Upper lobe of left lung (tissue), 6 donors: ENCODE results near the gene APH1A. TPM values are rescaled to one million over a fixed set of nuclear protein-coding genes. Genes with fewer than 3 reads are reported as not detected.
A peak's percentile ranks its signal among the peaks of the same experiment; 100 is the strongest.
"Not testable (repeated sequence)": the region's sequence is repeated elsewhere in the genome, so short reads cannot be mapped to it uniquely, and the experiment has no call there.

Experiments
- ATAC-seq, 2 donors: fragments of 200-7000 bp; cut with Tn5 transposase; one replicate each; pipeline ENCODE4 v1.9.1; 2022; ENCODE audit warnings: mild to moderate bottlenecking in 2 of 2, moderate library complexity in 2 of 2; ENCODE audit not compliant: low FRiP score in 2 of 2
- DNase-seq, 2 donors: peaks; one replicate each; pipeline ENCODE4 v3.0.0-alpha.2; 2019 to 2020
- H3K27ac ChIP-seq, 4 donors: fragments of 200-600 bp; sonication (generic); one replicate each; pipeline ENCODE4 v1.5.1; 2016 to 2019
- H3K27me3 ChIP-seq, 4 donors: fragments of 200-600 bp; sonication (generic); one replicate each; pipeline ENCODE4 v1.5.1; 2017 to 2019
- H3K36me3 ChIP-seq, 4 donors: fragments of 200-600 bp; sonication (generic); one replicate each; pipeline ENCODE4 v1.5.1; 2016 to 2019
- H3K4me1 ChIP-seq, 4 donors: fragments of 200-600 bp; sonication (generic); one replicate each; pipeline ENCODE4 v1.5.1; 2018 to 2019
- H3K4me3 ChIP-seq, 4 donors: fragments of 200-600 bp; sonication (generic); one replicate each; pipeline ENCODE4 v1.5.1; 2017 to 2019; ENCODE audit warnings: mild to moderate bottlenecking in 2 of 4, moderate library complexity in 1 of 4
- H3K9me3 ChIP-seq, 4 donors: fragments of 200-600 bp; sonication (generic); one replicate each; pipeline ENCODE4 v1.5.1; 2018 to 2019
- CTCF ChIP-seq, 6 experiments: fragments of 450-650 bp in 4 of 6; fragments of 200-600 bp in 2 of 6; sonication (generic) in 2 of 6; IDR thresholded peaks; one replicate each; pipeline ENCODE4 v1.5.1; 2016 to 2019; ENCODE audit warnings: antibody characterized with exemption in 6 of 6
- EP300 ChIP-seq, 4 donors: sonication (generic); formaldehyde crosslinking; IDR thresholded peaks; one replicate each; pipeline ENCODE4 v1.5.1; 2017; ENCODE audit warnings: antibody characterized with exemption in 4 of 4, control low read depth in 2 of 4
- POLR2A ChIP-seq, 4 donors: fragments of 450-650 bp; IDR thresholded peaks; one replicate each; pipeline ENCODE4 v1.5.1; 2016 to 2017; ENCODE audit warnings: antibody characterized with exemption in 4 of 4, mild to moderate bottlenecking in 2 of 4
- POLR2AphosphoS5 ChIP-seq, 2 donors: sonication (generic); formaldehyde crosslinking; IDR thresholded peaks; one replicate each; pipeline ENCODE4 v1.5.1; 2017; ENCODE audit warnings: antibody characterized with exemption in 2 of 2
- WGBS, 2 donors: methylation state at CpG; one replicate each; pipeline ENCODE4 v1.1.5; 2017 to 2018; 5-methylcytosine and 5-hydroxymethylcytosine counted together
- small RNA-seq, 4 donors: library from RNA; depleted of rRNA; stranded (forward); fragments of <200 nt; gene quantifications; one replicate each; pipeline ENCODE3, GENCODE V24; 2016
- total RNA-seq, 6 donors: library from RNA; depleted of rRNA in 4 of 6; stranded (reverse); fragments of >200 nt in 4 of 6; gene quantifications; one replicate each; pipeline versions ENCODE4 v1.1.0 to v1.2.1, GENCODE V29; 2016 to 2021
- donor health status: DM: no; HTN: no; CAD: no; lungs with moderate emphysema.
- donor health status: DM: no; HTN: yes; CAD: no; lungs with severe emphysema.

Gene APH1A
- total RNA-seq, 6 donors from 2014 or later = 71.2 to 169 (median 101) TPM

GRCh38 chr1:150226486-150226885, 42.3 kb downstream of the APH1A start:
- H3K36me3 ChIP-seq = peaks cover 0 to 83% (median 27%) of the 10 kb centered on the region in 4 donors
- TF ChIP-seq EP300 (IDR thresholded peaks at IDR 0.05) (no peak), CTCF (IDR thresholded peaks at IDR 0.05) (no peak), POLR2AphosphoS5 (IDR thresholded peaks at IDR 0.05) (no peak), POLR2A (IDR thresholded peaks at IDR 0.05) (no peak)
- H3K9me3 ChIP-seq = no peaks in the 10 kb centered on the region
- no peak for ATAC-seq
- no peaks in the 10 kb centered on the region for H3K27me3 ChIP-seq
- no peak overlapping the region for H3K4me3 ChIP-seq
- 83 to 93% methylated on average over 2 of the region's 2 CpGs for WGBS, 2 donors
- no peak for DNase-seq
- no peak overlapping the region for H3K27ac ChIP-seq
- H3K4me1 ChIP-seq = no peaks in the 10 kb centered on the region

- TF ChIP-seq CTCF (IDR thresholded peaks at IDR 0.05) = no peak
- no peak for TF ChIP-seq POLR2A (IDR thresholded peaks at IDR 0.05)
- TF ChIP-seq POLR2AphosphoS5 (IDR thresholded peaks at IDR 0.05) = no peak
- no peak for TF ChIP-seq EP300 (IDR thresholded peaks at IDR 0.05)
- 91 to 100% methylated on average over 1 of the region's 1 CpG for WGBS, 2 donors
- no peak overlapping the region for H3K27ac ChIP-seq
- no peak overlapping the region for H3K4me3 ChIP-seq
- peaks cover 0 to 84% (median 27%) of the 10 kb centered on the region in 4 donors for H3K36me3 ChIP-seq
- no peak for DNase-seq
- no peaks in the 10 kb centered on the region for H3K4me1 ChIP-seq
- no peaks in the 10 kb centered on the region for H3K27me3 ChIP-seq
- H3K9me3 ChIP-seq = no peaks in the 10 kb centered on the region
- ATAC-seq = no peak
Observed at GRCh38 chr1:150225546-150225945, 43.3 kb downstream of the APH1A start.

GRCh38 chr1:150224983-150225382, 43.8 kb downstream of the APH1A start:
- Histone ChIP-seq H3K36me3 (peaks cover 0 to 87% (median 27%) of the 10 kb centered on the region in 4 donors), H3K4me3 (no peak overlapping the region), H3K4me1 (no peaks in the 10 kb centered on the region), H3K9me3 (no peaks in the 10 kb centered on the region), H3K27me3 (no peaks in the 10 kb centered on the region), H3K27ac (no peak overlapping the region)
- DNase-seq = no peak
- ATAC-seq = no peak
- WGBS, 2 donors = 76 to 83% methylated on average over 1 of the region's 1 CpG
- no peak for TF ChIP-seq POLR2AphosphoS5 (IDR thresholded peaks at IDR 0.05)
- TF ChIP-seq CTCF (IDR thresholded peaks at IDR 0.05) = no peak
- TF ChIP-seq EP300 (IDR thresholded peaks at IDR 0.05) = no peak
- no peak for TF ChIP-seq POLR2A (IDR thresholded peaks at IDR 0.05)

- Histone ChIP-seq H3K4me1 (no peaks in the 10 kb centered on the region), H3K27ac (no peak overlapping the region), H3K27me3 (no peaks in the 10 kb centered on the region), H3K36me3 (peaks cover 0 to 59% (median 23%) of the 10 kb centered on the region in 4 donors), H3K9me3 (no peaks in the 10 kb centered on the region), H3K4me3 (no peak overlapping the region)
- no peak for ATAC-seq
- TF ChIP-seq POLR2AphosphoS5 (IDR thresholded peaks at IDR 0.05) (no peak), EP300 (IDR thresholded peaks at IDR 0.05) (no peak), CTCF (IDR thresholded peaks at IDR 0.05) (peak in 3 of 6 experiments; percentile 25 to 31 (median 29)), POLR2A (IDR thresholded peaks at IDR 0.05) (no peak)
- 93 to 97% methylated on average over 2 of the region's 2 CpGs for WGBS, 2 donors
- DNase-seq = no peak
Observed at GRCh38 chr1:150221552-150221951, 47.3 kb downstream of the APH1A start.

- H3K4me1 ChIP-seq, DNase-seq, H3K9me3 ChIP-seq, H3K27me3 ChIP-seq, ATAC-seq, H3K27ac ChIP-seq, H3K4me3 ChIP-seq: not testable (repeated sequence)
- H3K36me3 ChIP-seq = peaks cover 0 to 11% (median 0%) of the 10 kb centered on the region in 4 donors
- 94 to 97% methylated on average over 5 to 6 of the region's 6 CpGs for WGBS, 2 donors
Observed at GRCh38 chr1:150215855-150216254, 53.0 kb downstream of the APH1A start.

Small RNAs within 50 kb of the gene (small RNA-seq; reads per million reads assigned to genes)
- 0 to 1.2 (median 0.25) reads per million in 4 donors for gene RNU2-17P

Other genes with a start within 250 kb of the APH1A start
- gene VPS45, start 201.2 kb downstream of the APH1A start, total RNA-seq = 10 to 100 TPM; 16.3 to 50.3 (median 30.8) TPM
- gene PLEKHO1, start 119.1 kb downstream of the APH1A start, total RNA-seq = 100 to 1,000 TPM in 1 of 6 donors, 10 to 100 TPM in 5; 27.8 to 111 (median 61.9) TPM
- gene ANP32E, start 32.9 kb downstream of the APH1A start, total RNA-seq = 10 to 100 TPM in 5 of 6 donors, 1 to 10 TPM in 1; 7.7 to 38.8 (median 27.9) TPM
- gene CA14, start 11.2 kb downstream of the APH1A start, total RNA-seq = 1 to 10 TPM in 1 of 6 donors, under 1 TPM in 3, not detected in 2; 0.61 to 1.0 (median 0.63) TPM
- 10 to 100 TPM in 1 of 6 donors, 1 to 10 TPM in 3, not detected in 2; 3.3 to 13.8 (median 7.3) TPM for gene C1orf54, start 3.8 kb upstream of the APH1A start, total RNA-seq
- 10 to 100 TPM in 1 of 6 donors, 1 to 10 TPM in 5; 2.7 to 14.7 (median 7.5) TPM for gene CIART, start 13.5 kb upstream of the APH1A start, total RNA-seq
- 10 to 100 TPM; 24.9 to 51.3 (median 38.3) TPM for gene MRPS21, start 24.8 kb upstream of the APH1A start, total RNA-seq
- 100 to 1,000 TPM in 1 of 6 donors, 10 to 100 TPM in 5; 34.5 to 190 (median 57.3) TPM for gene PRPF3, start 52.5 kb upstream of the APH1A start, total RNA-seq
- gene RPRD2, start 95.1 kb upstream of the APH1A start, total RNA-seq = 10 to 100 TPM; 14.6 to 29.8 (median 26.3) TPM
- gene TARS2, start 218.4 kb upstream of the APH1A start, total RNA-seq = 10 to 100 TPM in 4 of 6 donors, 1 to 10 TPM in 2; 7.1 to 24.1 (median 14.2) TPM
- 10 to 100 TPM in 3 of 6 donors, 1 to 10 TPM in 3; 2.2 to 21.1 (median 14.4) TPM for gene ECM1, start 239.1 kb upstream of the APH1A start, total RNA-seq
- gene FALEC, start 246.7 kb upstream of the APH1A start, total RNA-seq = 1 to 10 TPM in 1 of 6 donors, not detected in 5; 4.2 TPM